Motor neuron (in vitro differentiated cells): ENCODE results near the gene ZG16B. TPM values are rescaled to one million over a fixed set of nuclear protein-coding genes. Genes with fewer than 3 reads are reported as not detected.

Experiments used
- ATAC-seq, 8 experiments: fragments of 200-7000 bp; cut with Tn5 transposase; replicated peaks in 6 of 8; 2 replicates each; pipeline ENCODE4 v1.8.0; 2021; ENCODE audit warnings: mild to moderate bottlenecking in 8 of 8, moderate library complexity in 8 of 8
- H3K27ac ChIP-seq, 2 donors: fragments of 250-450 bp; sonication (Bioruptor Pico); 2 replicates each; pipeline ENCODE4 v1.9.0; 2021; ENCODE audit warnings: antibody characterized with exemption in 2 of 2, mild to moderate bottlenecking in 2 of 2, moderate library complexity in 1 of 2
- H3K4me1 ChIP-seq, 2 donors: fragments of 250-450 bp; sonication (Bioruptor Pico); replicated peaks in 1 of 2; 2 replicates each; pipeline ENCODE4 v1.6.1; 2021; ENCODE audit warnings: antibody characterized with exemption in 2 of 2, mild to moderate bottlenecking in 2 of 2, moderate library complexity in 1 of 2
- H3K4me3 ChIP-seq, 5 donors: fragments of 250-450 bp; sonication (Bioruptor Pico); 2 replicates each; pipeline ENCODE4 v1.9.0; 2021; ENCODE audit warnings: antibody characterized with exemption in 5 of 5, mild to moderate bottlenecking in 5 of 5, moderate library complexity in 4 of 5
- WGBS, 10 experiments: fragments of 450-650 bp; shearing (Covaris generic); methylation state at CpG; one replicate each; pipeline ENCODE4 v1.0.0; 2022; 5-methylcytosine and 5-hydroxymethylcytosine counted together
- in situ Hi-C, 9 experiments: fragments of 400-800 bp; cut with MboI; loops; one replicate each; pipeline ENCODE4 v1.15.0; 2021; ENCODE audit warnings: low sequenced_read_pairs in 9 of 9, low pct_unique_long_range_greater_than_20kb in 2 of 9; ENCODE audit not compliant: unreplicated experiment in 9 of 9
- total RNA-seq, 8 experiments: library from RNA; unstranded; fragments of 300-600 nt; gene quantifications; 2 replicates each; pipeline versions ENCODE4 v1.2.3 to v1.2.4, GENCODE V29; 2022

The ZG16B gene
- total RNA-seq, 8 experiments from 2014 or later: 0.54 to 1.4 (median 1.2) TPM; not detected in 4

DNA sequence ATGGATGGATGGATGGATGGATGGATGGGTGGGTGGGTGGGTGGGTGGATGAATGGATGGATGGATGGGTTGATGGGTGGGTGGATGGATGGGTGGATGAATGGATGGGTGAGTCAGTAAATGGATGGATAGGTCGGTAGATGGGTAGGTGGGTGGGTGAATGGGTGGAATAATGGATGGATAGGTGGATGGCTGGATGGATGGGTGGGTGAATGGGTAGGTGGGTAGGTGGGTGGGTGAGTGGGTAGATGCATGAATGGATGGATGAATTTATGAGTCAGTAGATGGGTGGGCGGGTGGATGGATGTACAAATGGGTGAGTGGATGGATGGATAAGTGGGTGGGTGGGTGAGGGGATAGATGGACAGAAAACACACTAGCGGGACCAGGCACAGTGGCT lies 4.9 kb downstream of the ZG16B start:
- Histone ChIP-seq H3K4me1 (peaks cover 0 to 2% of the 10 kb centered on the region in 2 donors), H3K27ac (no peak overlapping the region), H3K4me3 (no peak overlapping the region)
- ATAC-seq: no peak
- in situ Hi-C loops: no loop called here
- WGBS, 10 experiments: no CpG with 5 or more reads among the region's 3 CpGs

DNA sequence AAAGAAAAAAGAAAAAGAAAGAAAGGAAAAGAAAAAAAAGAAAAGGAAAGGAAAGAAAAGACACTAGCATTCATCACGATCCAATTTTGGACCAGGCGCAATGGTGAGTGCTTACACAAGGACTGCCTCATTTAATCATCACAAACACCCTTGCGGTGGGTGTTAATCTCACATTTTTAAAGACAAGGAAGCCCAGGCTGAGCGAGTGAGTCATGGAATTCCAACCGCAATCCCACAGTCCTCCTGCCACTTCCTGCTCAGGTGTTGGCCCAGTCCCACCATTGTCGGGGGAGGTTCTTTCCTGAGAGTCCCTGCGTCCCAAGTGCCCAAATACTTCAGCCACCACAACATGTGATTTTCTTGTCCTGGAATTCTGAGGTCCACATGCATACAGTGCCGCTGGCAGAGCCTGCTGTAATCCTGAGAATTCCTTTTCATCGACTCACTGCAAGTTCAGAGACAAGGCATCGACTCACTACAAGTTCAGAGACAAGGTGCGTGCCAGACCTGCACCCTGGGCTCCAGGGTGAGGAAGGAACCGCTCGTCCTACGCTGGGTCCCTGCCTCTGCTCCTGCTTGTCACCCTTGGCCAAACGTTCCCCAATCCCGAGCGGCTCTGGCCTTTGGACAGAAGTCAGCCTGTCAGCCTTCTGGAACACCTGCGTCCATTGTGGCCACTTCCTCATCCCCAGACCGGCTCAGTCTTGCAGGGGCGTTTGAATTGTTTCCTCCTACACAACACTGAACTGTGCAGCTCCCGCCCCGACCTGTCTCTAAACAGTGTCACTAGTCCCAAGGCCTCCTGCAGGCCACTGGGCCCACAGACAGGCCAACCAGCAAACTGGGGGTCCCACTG lies 5.8 kb downstream of the ZG16B start:
- Histone ChIP-seq H3K4me1 (peaks cover 0 to 2% of the 10 kb centered on the region in 2 donors), H3K27ac (no peak overlapping the region), H3K4me3 (no peak overlapping the region)
- 0 to 80% (median 50%) methylated on average over 1 to 14 of the region's 22 CpGs for WGBS, 10 experiments
- in situ Hi-C loops: no loop called here
- ATAC-seq: peak in 2 of 8 experiments; percentile 50 to 54

DNA sequence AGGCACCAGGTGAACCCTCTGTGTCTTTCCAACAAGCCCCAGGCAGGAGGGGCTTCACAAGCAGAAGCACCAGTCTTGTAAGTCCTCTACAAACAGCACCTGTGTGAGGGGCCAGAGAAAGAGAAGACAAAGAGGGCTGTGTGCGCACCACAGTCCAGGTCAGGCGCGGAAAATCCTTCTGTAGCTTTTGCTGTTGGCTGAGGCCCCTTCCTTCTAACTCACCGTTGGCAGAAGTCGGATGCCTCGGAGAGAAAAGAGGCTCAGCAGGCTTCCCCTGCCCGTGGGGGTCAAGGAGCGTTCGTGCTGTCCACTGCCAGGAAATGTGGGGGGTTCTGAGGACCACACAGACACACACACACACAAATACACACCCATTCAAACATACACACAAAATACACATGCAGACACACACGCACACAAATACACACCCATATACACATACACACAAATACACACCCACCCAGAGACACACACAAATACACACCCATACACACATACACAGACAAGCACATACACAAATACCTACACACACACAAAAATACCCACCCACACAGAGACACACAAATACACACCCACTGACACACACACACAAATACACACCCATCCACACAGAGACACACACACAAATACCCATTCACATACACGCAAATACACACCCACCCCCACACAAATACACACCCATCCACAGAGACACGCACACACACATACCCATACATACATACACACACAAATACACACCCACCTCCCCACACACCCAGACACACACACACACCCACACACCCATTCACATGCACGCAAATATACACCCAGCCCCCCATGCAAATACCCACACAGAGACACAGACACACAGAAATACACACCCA lies 6.8 kb downstream of the ZG16B start:
- in situ Hi-C loops: no loop called here
- 0 to 100% (median 60%) methylated on average over 1 to 3 of the region's 13 CpGs; no CpG with 5 or more reads in 3 of the 10 experiments for WGBS, 10 experiments
- ATAC-seq: no peak

DNA sequence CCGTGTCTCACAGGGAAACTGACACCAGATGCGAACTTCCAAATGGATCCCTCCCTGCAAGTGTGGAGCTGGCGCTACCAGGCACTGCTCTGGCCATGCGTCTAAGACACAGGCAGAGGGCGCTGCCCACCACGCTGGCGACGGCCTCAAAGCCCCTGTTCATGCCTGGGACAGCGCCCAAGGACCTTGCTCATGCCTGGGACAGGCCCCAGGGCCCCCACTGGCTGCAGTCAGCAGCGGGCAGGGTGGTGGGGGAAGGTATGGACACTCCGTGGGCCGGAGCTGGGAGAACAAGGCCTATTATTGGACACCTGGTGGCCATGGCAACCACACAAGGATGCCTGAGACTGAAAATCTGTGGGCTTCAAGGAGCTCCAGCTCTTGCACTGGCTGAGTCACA lies 8.8 kb downstream of the ZG16B start:
- WGBS, 10 experiments: 0 to 8% (median 0%) methylated on average over 1 to 5 of the region's 12 CpGs; no CpG with 5 or more reads in 7 of the 10 experiments
- in situ Hi-C loops: no loop called here
- H3K27ac ChIP-seq: no peak overlapping the region

More for the DNA sequence above, 6.8 kb downstream of the ZG16B start:
- H3K4me3 ChIP-seq: no peak overlapping the region
- no peak overlapping the region for H3K27ac ChIP-seq
- peaks cover 0 to 2% of the 10 kb centered on the region in 2 donors for H3K4me1 ChIP-seq

DNA sequence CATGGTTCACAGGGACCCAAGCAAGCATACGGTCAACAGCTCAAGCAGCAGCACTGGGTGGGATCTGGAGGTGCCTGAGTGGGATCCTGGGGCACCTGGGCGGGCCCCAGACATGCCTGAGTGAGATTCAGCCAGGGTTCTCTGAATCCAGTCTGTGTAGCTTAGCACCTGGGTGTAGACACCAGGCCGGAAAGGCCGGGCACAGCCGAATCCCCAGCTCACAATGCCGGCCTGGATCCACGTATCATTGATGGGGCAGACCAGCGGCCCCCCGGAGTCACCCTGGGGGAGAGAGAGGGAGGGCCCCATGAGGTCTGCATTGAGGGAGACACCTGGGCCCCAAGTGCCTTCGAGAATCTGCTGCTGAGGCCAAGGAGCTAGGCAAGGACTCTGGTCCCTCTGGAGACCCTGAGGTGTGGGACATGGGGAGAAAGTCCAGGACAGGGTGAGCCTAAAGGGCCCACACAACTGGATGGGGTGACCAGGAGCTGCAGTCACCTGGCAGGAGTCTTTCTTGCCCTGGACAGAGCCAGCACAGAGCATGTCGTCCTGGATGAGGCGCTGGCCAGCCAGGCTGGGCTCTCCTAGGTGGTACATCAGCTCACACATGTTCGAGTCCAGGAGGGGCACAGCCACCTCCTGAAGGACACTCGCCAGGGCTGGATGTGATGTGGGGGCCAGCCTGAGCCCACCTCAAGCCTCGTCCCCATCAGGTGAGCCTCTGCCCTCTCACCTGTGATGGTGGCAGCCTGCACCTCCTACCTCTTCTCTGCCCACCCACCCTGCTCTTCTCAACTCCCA lies 9.7 kb downstream of the ZG16B start:
- no peak for ATAC-seq
- 0 to 100% (median 60%) methylated on average over 1 to 2 of the region's 15 CpGs; no CpG with 5 or more reads in 3 of the 10 experiments for WGBS, 10 experiments
- no peak overlapping the region for H3K4me3 ChIP-seq

More for the DNA sequence above, 8.8 kb downstream of the ZG16B start:
- no peak overlapping the region for H3K4me3 ChIP-seq
- peaks cover 0 to 2% of the 10 kb centered on the region in 2 donors for H3K4me1 ChIP-seq
- ATAC-seq: peak; percentile 89 to 99 (median 94)

DNA sequence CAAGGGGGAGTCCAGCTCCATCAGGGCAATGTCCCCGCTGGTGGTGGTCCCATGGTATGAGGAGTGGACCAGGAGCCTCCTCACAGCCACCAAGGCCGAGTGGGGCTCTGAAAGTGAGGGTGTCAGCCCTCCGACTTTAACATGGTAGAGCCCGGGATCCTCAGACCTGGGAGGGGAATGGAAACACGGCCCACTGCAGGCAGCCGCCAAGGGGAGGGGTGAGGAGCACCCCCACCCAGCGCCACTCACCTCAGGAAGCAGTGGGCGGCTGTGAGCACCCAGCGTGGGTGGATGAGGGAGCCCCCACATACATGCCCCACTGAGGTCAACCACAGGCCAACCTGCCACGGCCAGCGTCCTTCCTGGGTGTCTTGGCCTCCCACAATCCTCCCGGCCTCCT lies 10.8 kb downstream of the ZG16B start:
- H3K4me1 ChIP-seq: peaks cover 0 to 2% of the 10 kb centered on the region in 2 donors
- in situ Hi-C loops: no loop called here
- no peak for ATAC-seq
- no peak overlapping the region for H3K27ac ChIP-seq
- no peak overlapping the region for H3K4me3 ChIP-seq
- WGBS, 10 experiments: 80% methylated on average over 1 of the region's 12 CpGs; no CpG with 5 or more reads in 9 of the 10 experiments

More for the DNA sequence above, 9.7 kb downstream of the ZG16B start:
- Histone ChIP-seq H3K4me1 (peaks cover 0 to 2% of the 10 kb centered on the region in 2 donors), H3K27ac (no peak overlapping the region)
- in situ Hi-C loops: no loop called here

DNA sequence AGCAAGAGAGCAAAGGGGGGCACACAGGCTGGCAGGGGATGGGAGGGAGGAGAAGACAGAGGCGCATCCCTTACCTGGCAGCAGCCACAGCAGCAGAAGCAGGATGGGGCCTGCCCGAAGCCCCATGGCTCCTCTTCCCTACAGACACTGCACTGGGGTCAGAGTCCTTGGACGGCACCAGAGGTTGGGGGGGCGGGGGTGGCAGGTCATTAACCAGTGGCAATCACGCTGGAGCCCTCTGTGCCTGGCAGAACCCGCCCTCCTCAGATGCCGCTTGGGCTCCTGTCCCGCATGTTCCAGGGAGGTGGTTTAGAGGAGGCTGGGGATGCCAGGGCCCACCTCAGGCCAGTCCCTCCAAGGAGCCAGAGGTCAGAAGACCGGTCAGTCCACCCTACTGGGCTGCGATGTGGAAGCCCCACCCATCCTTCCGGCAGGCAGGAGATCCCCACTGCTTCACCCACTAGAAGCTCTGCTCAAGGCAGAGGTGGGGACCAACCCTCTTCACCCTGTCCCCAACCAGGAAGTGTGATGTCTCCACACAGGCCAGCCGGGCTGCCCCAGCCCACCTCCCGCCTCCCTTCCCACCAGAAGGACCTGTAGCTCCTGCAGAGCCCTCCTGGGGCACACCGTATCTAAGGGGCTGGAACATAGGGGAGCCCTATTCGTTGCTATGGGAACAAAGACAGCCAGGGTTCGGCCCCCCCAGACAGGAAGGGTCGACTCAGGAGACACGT lies 11.7 kb downstream of the ZG16B start:
- WGBS, 10 experiments: 80 to 100% (median 85%) methylated on average over 1 to 5 of the region's 18 CpGs; no CpG with 5 or more reads in 7 of the 10 experiments
- ATAC-seq: no peak
- no peak overlapping the region for H3K4me3 ChIP-seq

DNA sequence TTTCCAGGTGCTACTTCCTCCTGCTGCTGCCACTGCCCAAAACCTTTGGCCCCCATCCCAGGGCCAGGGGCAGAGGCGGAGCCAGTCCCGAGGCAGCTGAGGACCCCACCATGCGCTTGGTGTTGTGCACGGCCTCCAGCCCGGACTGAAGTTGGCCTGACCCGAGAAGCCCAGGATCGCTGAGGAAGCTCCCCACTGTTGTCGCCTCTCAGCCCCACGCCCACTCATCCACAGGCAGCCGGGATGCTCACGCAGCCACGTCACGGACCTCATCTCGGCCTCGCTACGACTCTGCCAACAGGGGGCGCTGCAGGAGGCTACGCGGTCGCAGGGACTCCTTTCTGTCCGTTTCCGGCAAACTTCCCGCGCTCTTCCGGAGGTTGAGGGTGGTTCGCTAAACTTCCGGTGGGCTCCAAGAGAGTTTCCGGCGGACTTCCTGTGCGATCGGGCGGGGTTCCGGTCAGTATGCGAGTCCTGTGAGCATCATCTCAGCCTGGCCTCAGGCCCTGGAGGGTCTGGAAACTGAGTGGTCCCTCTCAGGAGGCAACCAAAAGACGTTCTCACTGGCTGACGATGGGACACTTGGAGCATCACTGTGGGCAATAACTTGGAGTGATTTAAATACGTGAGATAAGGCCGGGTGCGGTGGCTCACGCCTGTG lies 12.4 kb downstream of the ZG16B start:
- H3K4me1 ChIP-seq: peaks cover 0 to 2% of the 10 kb centered on the region in 2 donors
- in situ Hi-C loops: no loop called here
- no peak overlapping the region for H3K27ac ChIP-seq
- WGBS, 10 experiments: 20 to 96% (median 70%) methylated on average over 1 to 15 of the region's 40 CpGs; no CpG with 5 or more reads in 3 of the 10 experiments
- no peak overlapping the region for H3K4me3 ChIP-seq
- peak in 1 of 8 experiments; percentile 7 for ATAC-seq

More for the DNA sequence above, 11.7 kb downstream of the ZG16B start:
- Histone ChIP-seq H3K4me1 (peaks cover 0 to 2% of the 10 kb centered on the region in 2 donors), H3K27ac (no peak overlapping the region)
- in situ Hi-C loops: no loop called here

DNA sequence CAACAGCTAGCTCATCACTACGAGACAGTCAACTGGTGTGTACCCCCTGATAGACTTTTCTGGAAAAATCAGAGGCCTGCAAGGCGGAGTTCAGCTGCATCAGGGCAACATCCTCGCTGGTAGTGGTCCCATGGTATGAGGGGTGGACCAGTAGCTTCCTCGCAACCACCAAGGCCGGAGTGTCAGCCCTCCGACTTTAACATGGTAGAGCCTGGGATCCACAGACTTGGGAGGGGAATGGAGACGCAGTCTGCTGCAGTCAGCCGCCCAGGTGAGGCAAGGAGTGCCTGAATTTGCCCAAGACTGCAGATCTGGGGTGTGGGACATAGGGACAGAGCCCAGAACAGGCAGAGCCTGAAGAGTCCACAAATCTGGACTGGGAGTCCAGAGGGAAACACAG lies 13.4 kb downstream of the ZG16B start:
- H3K4me3 ChIP-seq: no peak overlapping the region
- peaks cover 0 to 2% of the 10 kb centered on the region in 2 donors for H3K4me1 ChIP-seq
- in situ Hi-C loops: no loop called here
- no peak overlapping the region for H3K27ac ChIP-seq
- 40 to 100% (median 71%) methylated on average over 1 to 7 of the region's 8 CpGs for WGBS, 10 experiments
- no peak for ATAC-seq

DNA sequence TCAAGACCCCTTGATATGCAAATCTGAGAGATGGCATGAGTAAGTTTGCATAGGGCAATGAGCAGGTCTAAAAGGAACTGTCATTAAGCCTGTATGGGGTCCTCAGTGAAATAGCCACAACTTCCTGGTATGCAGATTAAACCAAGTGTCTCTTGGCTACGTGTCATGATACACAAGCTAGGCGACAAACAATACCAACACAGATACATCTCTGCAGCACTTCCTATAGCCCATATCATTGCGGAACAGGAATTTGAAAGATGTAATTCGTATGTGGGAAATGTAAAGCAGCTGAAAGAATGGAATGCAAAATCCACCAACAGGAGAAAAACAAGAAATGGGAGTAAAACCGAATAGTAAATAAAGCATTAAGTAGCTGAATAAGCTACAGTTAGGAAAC lies 15.0 kb downstream of the ZG16B start:
- H3K4me1 ChIP-seq: no peaks in the 10 kb centered on the region

DNA sequence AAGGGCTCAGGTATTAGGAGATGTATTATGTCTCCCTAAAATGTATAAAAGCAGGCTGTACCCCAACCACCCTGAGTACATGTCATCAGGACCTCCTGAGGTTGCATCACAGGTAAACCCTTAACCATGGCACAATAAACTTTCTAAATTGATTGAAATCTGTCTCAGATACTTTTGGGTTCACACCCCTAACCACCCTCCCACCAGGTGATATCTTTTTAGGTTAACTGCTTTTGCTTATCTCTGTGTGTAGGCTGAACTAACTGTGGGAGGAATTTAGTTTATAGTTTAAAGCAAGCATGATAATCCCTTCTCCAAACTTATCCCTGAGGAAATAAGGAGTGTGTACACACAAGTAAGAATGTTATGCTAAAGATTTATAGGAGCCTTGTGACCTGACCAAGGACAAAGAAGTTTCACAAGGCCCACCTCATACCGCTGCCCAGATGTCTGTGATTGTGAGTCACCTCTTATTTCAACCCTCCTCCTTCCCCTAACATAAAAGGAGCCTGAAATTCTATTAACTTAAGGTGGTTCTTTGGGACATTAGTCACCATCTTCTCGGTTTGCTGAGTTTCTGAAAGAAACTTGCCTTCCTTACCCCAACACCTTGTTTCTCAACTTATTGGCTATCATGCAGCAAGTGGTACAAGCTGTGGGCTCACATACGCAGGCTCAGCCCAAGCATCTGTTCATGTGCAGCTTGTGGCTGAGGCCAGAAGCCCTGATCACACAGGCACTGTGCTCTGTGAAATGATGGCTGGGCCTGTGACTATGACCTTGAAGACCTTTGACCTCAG lies 16.6 kb downstream of the ZG16B start:
- H3K4me3 ChIP-seq: no peak overlapping the region
- H3K4me1 ChIP-seq: no peaks in the 10 kb centered on the region
- H3K27ac ChIP-seq: no peak overlapping the region
- peak in 2 of 8 experiments; percentile 33 to 84 for ATAC-seq
- WGBS, 10 experiments: 25 to 83% (median 56%) methylated on average over 1 to 2 of the region's 3 CpGs; no CpG with 5 or more reads in 5 of the 10 experiments
- in situ Hi-C loops: no loop called here

More for the DNA sequence above, 15.0 kb downstream of the ZG16B start:
- ATAC-seq: peak in 1 of 8 experiments; percentile 23
- H3K27ac ChIP-seq: no peak overlapping the region
- 23 to 70% (median 48%) methylated on average over 2 to 5 of the region's 5 CpGs; no CpG with 5 or more reads in 1 of the 10 experiments for WGBS, 10 experiments
- no peak overlapping the region for H3K4me3 ChIP-seq
- in situ Hi-C loops: no loop called here
